SK-N-SH treated with all-trans-retinoic acid at 6 μM for 48 hours (cell line): Measurements from ENCODE around the gene ABHD5.

ENCODE experiments used
- ARNTL ChIP-seq: fragments of 450-650 bp; formaldehyde crosslinking; IDR thresholded peaks from 2 replicates; pipeline ENCODE4 v1.5.0; 2020; ENCODE audit warnings: low read depth, mild to moderate bottlenecking, moderate library complexity, borderline replicate concordance
- ESRRG ChIP-seq: fragments of 250-450 bp; sonication (Bioruptor Pico); IDR thresholded peaks from 2 replicates; pipeline ENCODE4 v1.6.1; 2021; ENCODE audit warnings: mild to moderate bottlenecking
- GLIS3 ChIP-seq: fragments of 250-450 bp; sonication (Bioruptor Pico); IDR thresholded peaks from 2 replicates; pipeline ENCODE4 v1.5.0; 2020; ENCODE audit warnings: mild to moderate bottlenecking, moderate library complexity
- SNAI2 ChIP-seq: fragments of 250-450 bp; sonication (Bioruptor Pico); IDR thresholded peaks from 2 replicates; pipeline ENCODE4 v1.5.0; 2020; ENCODE audit warnings: mild to moderate bottlenecking, moderate library complexity
- ZFP3 ChIP-seq: fragments of 250-450 bp; sonication (Bioruptor Pico); IDR thresholded peaks from 2 replicates; pipeline ENCODE4 v1.5.0; 2020; ENCODE audit warnings: mild to moderate bottlenecking, moderate library complexity
- ZNF8 ChIP-seq: fragments of 450-650 bp; formaldehyde crosslinking; IDR thresholded peaks from 2 replicates; pipeline ENCODE4 v1.5.0; 2020; ENCODE audit warnings: mild to moderate bottlenecking, moderate library complexity
- TF ChIP-seq, protein P1 (sequence below): fragments of 250-450 bp; sonication (Bioruptor Pico); IDR thresholded peaks from 2 replicates; pipeline ENCODE4 v1.8.0; 2021; ENCODE audit warnings: low read depth, mild to moderate bottlenecking, moderate library complexity, borderline replicate concordance
- TF ChIP-seq, protein P2 (sequence below): fragments of 250-450 bp; sonication (Bioruptor Pico); IDR thresholded peaks from 2 replicates; pipeline ENCODE4 v1.5.1; 2020; ENCODE audit warnings: low read depth, mild to moderate bottlenecking, moderate library complexity
- TF ChIP-seq, protein P3 (sequence below): fragments of 250-450 bp; sonication (Bioruptor Pico); IDR thresholded peaks from 2 replicates; pipeline ENCODE4 v1.8.0; 2020; ENCODE audit warnings: mild to moderate bottlenecking, moderate library complexity, borderline replicate concordance

DNA sequence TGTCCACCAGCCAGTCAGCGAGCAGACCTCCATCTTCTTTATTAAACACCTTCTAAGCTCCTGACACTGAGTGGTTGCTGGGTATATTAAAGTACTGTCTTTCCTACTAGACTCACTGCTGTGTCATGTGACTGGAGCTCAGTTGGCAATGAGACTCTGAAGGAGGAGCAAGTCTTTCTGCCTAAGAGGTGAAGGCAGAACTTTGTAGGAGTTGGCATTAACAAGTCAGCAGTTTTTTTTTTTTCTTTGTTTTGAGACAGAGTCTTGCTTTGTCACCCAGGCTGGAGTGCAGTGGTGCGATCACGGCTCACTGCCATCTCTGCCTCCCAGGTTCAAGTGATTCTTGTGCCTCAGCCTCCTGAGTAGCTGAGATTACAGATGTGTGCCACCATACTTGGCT lies 62.2 kb downstream of the ABHD5 start:
- no peak for TF ChIP-seq ESRRG
- no peak for TF ChIP-seq SNAI2 (CRISPR knock-in tag)
- no peak for TF ChIP-seq GLIS3
- no peak for TF ChIP-seq ZFP3 (CRISPR knock-in tag)
- no peak for TF ChIP-seq ARNTL (CRISPR knock-in tag)
- TF ChIP-seq ZNF8 (CRISPR knock-in tag) = no peak
- TF ChIP-seq, protein P1, sequence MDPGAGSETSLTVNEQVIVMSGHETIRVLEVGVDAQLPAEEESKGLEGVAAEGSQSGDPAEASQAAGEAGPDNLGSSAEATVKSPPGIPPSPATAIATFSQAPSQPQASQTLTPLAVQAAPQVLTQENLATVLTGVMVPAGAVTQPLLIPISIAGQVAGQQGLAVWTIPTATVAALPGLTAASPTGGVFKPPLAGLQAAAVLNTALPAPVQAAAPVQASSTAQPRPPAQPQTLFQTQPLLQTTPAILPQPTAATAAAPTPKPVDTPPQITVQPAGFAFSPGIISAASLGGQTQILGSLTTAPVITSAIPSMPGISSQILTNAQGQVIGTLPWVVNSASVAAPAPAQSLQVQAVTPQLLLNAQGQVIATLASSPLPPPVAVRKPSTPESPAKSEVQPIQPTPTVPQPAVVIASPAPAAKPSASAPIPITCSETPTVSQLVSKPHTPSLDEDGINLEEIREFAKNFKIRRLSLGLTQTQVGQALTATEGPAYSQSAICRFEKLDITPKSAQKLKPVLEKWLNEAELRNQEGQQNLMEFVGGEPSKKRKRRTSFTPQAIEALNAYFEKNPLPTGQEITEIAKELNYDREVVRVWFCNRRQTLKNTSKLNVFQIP (CRISPR knock-in tag) = no peak
- TF ChIP-seq, protein P2, sequence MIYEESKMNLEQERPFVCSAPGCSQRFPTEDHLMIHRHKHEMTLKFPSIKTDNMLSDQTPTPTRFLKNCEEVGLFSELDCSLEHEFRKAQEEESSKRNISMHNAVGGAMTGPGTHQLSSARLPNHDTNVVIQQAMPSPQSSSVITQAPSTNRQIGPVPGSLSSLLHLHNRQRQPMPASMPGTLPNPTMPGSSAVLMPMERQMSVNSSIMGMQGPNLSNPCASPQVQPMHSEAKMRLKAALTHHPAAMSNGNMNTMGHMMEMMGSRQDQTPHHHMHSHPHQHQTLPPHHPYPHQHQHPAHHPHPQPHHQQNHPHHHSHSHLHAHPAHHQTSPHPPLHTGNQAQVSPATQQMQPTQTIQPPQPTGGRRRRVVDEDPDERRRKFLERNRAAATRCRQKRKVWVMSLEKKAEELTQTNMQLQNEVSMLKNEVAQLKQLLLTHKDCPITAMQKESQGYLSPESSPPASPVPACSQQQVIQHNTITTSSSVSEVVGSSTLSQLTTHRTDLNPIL (CRISPR knock-in tag) = no peak
- TF ChIP-seq, protein P3, sequence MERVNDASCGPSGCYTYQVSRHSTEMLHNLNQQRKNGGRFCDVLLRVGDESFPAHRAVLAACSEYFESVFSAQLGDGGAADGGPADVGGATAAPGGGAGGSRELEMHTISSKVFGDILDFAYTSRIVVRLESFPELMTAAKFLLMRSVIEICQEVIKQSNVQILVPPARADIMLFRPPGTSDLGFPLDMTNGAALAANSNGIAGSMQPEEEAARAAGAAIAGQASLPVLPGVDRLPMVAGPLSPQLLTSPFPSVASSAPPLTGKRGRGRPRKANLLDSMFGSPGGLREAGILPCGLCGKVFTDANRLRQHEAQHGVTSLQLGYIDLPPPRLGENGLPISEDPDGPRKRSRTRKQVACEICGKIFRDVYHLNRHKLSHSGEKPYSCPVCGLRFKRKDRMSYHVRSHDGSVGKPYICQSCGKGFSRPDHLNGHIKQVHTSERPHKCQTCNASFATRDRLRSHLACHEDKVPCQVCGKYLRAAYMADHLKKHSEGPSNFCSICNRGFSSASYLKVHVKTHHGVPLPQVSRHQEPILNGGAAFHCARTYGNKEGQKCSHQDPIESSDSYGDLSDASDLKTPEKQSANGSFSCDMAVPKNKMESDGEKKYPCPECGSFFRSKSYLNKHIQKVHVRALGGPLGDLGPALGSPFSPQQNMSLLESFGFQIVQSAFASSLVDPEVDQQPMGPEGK = no peak
